Esophagus squamous epithelium (tissue), 5 donors: ENCODE data around the gene TRA2B. TPM values are rescaled to one million over a fixed set of nuclear protein-coding genes. Genes with fewer than 3 reads are reported as not detected.

Source experiments
- DNase-seq: peaks from one replicate; lab custom pipeline; 2025; lab: John Stamatoyannopoulos, UW
- H3K27ac ChIP-seq, 4 donors: fragments of 200-600 bp; sonication (generic); one replicate each; pipeline ENCODE4 v1.5.1; 2016 to 2019; ENCODE audit warnings: mild to moderate bottlenecking in 1 of 4
- H3K27me3 ChIP-seq, 4 donors: fragments of 200-600 bp; sonication (generic); 1 replicate in 3 of 4; 2 replicates in 1 of 4; pipeline versions ENCODE4 v1.5.1 to v1.6.0; 2017 to 2021; ENCODE audit warnings: antibody characterized with exemption in 1 of 4
- H3K36me3 ChIP-seq, 3 donors: fragments of 200-600 bp; sonication (generic); one replicate each; pipeline ENCODE4 v1.5.1; 2016 to 2019
- H3K4me1 ChIP-seq, 3 donors: fragments of 200-600 bp; sonication (generic); one replicate each; pipeline ENCODE4 v1.5.1; 2017 to 2019
- H3K4me3 ChIP-seq, 4 donors: fragments of 200-600 bp; sonication (generic); 1 replicate in 3 of 4; 2 replicates in 1 of 4; pipeline ENCODE4 v1.5.1; 2016 to 2019; ENCODE audit warnings: mild to moderate bottlenecking in 2 of 4, moderate library complexity in 1 of 4
- H3K9me3 ChIP-seq, 3 donors: fragments of 200-600 bp; sonication (generic); one replicate each; pipeline ENCODE4 v1.5.1; 2016 to 2019
- POLR2A ChIP-seq, 4 donors: fragments of 450-650 bp; IDR thresholded peaks; one replicate each; pipeline ENCODE4 v1.6.1; 2017; ENCODE audit warnings: antibody characterized with exemption in 4 of 4, mild to moderate bottlenecking in 4 of 4, moderate library complexity in 3 of 4
- WGBS, 2 donors: methylation state at CpG; one replicate each; pipeline ENCODE4 v1.1.5; 2018; 5-methylcytosine and 5-hydroxymethylcytosine counted together
- intact Hi-C: fragments of 100-400 bp; cut with DNase I; formaldehyde crosslinking; loops from one replicate; pipeline ENCODE4 v1.15.0; 2022
- total RNA-seq, 4 donors: library from RNA; depleted of rRNA; stranded (reverse); fragments of >200 nt; gene quantifications; one replicate each; pipeline ENCODE4 v1.1.0, GENCODE V29; 2016
- TF ChIP-seq, protein P1 (sequence below), 6 experiments: fragments of 450-650 bp in 4 of 6; fragments of 200-600 bp in 2 of 6; sonication (generic) in 2 of 6; IDR thresholded peaks; one replicate each; pipeline ENCODE4 v1.5.1; 2016 to 2019; ENCODE audit warnings: antibody characterized with exemption in 6 of 6, mild to moderate bottlenecking in 4 of 6, moderate library complexity in 4 of 6
- donor health status: DM: yes; HTN: yes; CAD: no.

The TRA2B gene
- total RNA-seq, 4 donors from 2014 or later: 83.3 to 396 (median 171) TPM

DNA sequence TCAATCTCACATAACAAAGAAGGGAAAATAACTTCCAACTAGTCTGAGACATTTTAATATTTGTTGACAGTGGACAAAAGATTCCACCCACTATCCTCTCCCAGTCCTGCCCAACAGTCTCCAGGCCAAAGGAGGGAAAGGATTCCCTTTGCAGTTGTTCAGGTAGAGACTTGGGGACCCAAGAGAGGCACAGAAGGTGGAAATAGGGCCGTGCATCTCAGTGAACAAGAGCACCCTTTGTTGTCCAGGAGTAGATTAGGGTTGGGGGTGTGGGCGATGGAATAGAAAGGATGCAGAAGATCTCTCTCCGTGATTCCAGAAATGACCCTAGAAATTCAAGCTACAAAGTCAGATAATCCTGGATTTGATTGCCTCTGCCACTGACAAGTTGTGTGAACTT is 44.8 kb upstream of the TRA2B start:
- intact Hi-C loops: loop anchor here (5.0 to 10.0 kb wide), 3 partner anchors 260 to 562 kb away; partner anchors contain the start of gene CRYGS
- DNase-seq: no peak
- TF ChIP-seq, protein P1, sequence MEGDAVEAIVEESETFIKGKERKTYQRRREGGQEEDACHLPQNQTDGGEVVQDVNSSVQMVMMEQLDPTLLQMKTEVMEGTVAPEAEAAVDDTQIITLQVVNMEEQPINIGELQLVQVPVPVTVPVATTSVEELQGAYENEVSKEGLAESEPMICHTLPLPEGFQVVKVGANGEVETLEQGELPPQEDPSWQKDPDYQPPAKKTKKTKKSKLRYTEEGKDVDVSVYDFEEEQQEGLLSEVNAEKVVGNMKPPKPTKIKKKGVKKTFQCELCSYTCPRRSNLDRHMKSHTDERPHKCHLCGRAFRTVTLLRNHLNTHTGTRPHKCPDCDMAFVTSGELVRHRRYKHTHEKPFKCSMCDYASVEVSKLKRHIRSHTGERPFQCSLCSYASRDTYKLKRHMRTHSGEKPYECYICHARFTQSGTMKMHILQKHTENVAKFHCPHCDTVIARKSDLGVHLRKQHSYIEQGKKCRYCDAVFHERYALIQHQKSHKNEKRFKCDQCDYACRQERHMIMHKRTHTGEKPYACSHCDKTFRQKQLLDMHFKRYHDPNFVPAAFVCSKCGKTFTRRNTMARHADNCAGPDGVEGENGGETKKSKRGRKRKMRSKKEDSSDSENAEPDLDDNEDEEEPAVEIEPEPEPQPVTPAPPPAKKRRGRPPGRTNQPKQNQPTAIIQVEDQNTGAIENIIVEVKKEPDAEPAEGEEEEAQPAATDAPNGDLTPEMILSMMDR (IDR thresholded peaks at IDR 0.05): no peak
- TF ChIP-seq POLR2A (IDR thresholded peaks at IDR 0.05): no peak
- H3K9me3 ChIP-seq: no peaks in the 10 kb centered on the region
- H3K4me1 ChIP-seq: peaks cover 0 to 15% (median 11%) of the 10 kb centered on the region in 3 donors
- 63 to 70% methylated on average over 3 of the region's 3 CpGs for WGBS, 2 donors
- no peak overlapping the region for H3K27ac ChIP-seq
- peaks cover 0 to 16% (median 2%) of the 10 kb centered on the region in 4 donors for H3K27me3 ChIP-seq
- no peak overlapping the region for H3K4me3 ChIP-seq
- H3K36me3 ChIP-seq: peaks cover 0 to 10% (median 0%) of the 10 kb centered on the region in 3 donors

DNA sequence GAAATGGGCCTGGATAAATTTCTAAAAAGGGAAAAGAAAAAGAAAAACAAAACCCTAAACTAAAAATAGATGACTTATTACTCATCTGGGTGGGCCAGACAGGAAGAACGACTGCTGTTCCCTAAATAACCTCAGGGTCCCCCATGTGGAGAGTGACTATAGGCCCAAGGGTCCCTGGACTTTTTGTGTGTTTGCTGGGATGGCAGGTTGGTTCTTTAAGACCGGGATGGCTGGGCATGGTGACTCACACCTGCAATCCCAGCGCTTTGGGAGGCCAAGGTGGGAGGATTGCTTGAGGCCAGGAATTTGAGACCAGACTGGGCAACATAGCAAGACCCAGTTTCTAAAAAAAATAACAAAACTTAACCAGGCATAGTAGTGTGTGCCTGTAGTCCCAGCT is 43.8 kb upstream of the TRA2B start:
- peaks cover 0 to 16% (median 2%) of the 10 kb centered on the region in 4 donors for H3K27me3 ChIP-seq
- no peak overlapping the region for H3K4me3 ChIP-seq
- no peak for TF ChIP-seq POLR2A (IDR thresholded peaks at IDR 0.05)
- TF ChIP-seq, protein P1 (IDR thresholded peaks at IDR 0.05): no peak
- no peaks in the 10 kb centered on the region for H3K9me3 ChIP-seq
- no peak overlapping the region for H3K27ac ChIP-seq
- intact Hi-C loops: loop anchor here (5.0 to 10.0 kb wide), 3 partner anchors 261 to 563 kb away; partner anchors contain the start of gene CRYGS
- no peak for DNase-seq
- peaks cover 0 to 15% (median 11%) of the 10 kb centered on the region in 3 donors for H3K4me1 ChIP-seq
- 40 to 58% methylated on average over 3 of the region's 3 CpGs for WGBS, 2 donors
- peaks cover 0 to 10% (median 0%) of the 10 kb centered on the region in 3 donors for H3K36me3 ChIP-seq

DNA sequence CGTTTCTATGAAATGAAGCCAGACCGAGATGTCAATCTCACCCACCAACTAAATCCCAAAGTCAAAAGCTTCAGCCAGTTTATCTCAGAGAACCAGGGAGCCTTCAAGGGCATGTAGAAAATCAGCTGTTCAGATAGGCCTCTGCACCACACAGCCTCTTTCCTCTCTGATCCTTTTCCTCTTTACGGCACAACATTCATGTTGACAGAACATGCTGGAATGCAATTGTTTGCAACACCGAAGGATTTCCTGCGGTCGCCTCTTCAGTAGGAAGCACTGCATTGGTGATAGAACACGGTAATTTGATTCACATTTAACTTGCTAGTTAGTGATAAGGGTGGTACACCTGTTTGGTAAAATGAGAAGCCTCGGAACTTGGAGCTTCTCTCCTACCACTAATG is 41.9 kb upstream of the TRA2B start:
- Histone ChIP-seq H3K4me3 (no peak overlapping the region), H3K27me3 (peaks cover 0 to 16% (median 2%) of the 10 kb centered on the region in 4 donors), H3K27ac (no peak overlapping the region), H3K4me1 (peaks cover 0 to 14% (median 11%) of the 10 kb centered on the region in 3 donors), H3K9me3 (no peaks in the 10 kb centered on the region), H3K36me3 (peaks cover 0 to 27% (median 0%) of the 10 kb centered on the region in 3 donors)
- intact Hi-C loops: loop anchor here (5.0 to 10.0 kb wide), 3 partner anchors 263 to 565 kb away; partner anchors contain the start of gene CRYGS
- WGBS, 2 donors: 71 to 78% methylated on average over 8 of the region's 8 CpGs
- TF ChIP-seq, protein P1 (IDR thresholded peaks at IDR 0.05): no peak
- TF ChIP-seq POLR2A (IDR thresholded peaks at IDR 0.05): no peak
- no peak for DNase-seq

DNA sequence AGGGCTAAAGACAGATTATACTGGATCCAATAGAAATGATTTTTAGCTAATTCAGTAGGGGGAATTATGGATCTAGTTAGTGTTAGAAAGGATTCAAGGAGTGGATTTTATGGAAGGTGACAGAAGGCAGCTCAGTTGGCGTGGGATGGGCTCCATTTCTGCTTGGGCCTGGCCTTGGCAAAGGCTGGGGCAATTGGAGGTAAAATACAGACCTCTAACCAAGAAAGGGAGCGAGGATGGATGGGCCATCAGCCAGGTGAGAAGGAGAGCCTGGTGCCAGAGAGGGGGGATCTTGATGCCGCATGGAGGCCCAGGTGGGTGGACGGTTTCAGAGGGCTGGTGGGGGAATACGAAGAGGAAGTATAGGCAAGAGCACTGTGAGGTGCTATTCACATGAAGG is 40.7 kb upstream of the TRA2B start:
- H3K27me3 ChIP-seq: peaks cover 0 to 10% (median 0%) of the 10 kb centered on the region in 4 donors
- 73 to 75% methylated on average over 5 of the region's 5 CpGs for WGBS, 2 donors
- no peak overlapping the region for H3K27ac ChIP-seq
- intact Hi-C loops: no loop called here
- DNase-seq: no peak
- peaks cover 0 to 3% (median under 1%) of the 10 kb centered on the region in 3 donors for H3K4me1 ChIP-seq
- peaks cover 0 to 27% (median 0%) of the 10 kb centered on the region in 3 donors for H3K36me3 ChIP-seq
- H3K4me3 ChIP-seq: no peak overlapping the region
- TF ChIP-seq POLR2A (IDR thresholded peaks at IDR 0.05): no peak
- TF ChIP-seq, protein P1 (IDR thresholded peaks at IDR 0.05): no peak
- no peaks in the 10 kb centered on the region for H3K9me3 ChIP-seq

DNA sequence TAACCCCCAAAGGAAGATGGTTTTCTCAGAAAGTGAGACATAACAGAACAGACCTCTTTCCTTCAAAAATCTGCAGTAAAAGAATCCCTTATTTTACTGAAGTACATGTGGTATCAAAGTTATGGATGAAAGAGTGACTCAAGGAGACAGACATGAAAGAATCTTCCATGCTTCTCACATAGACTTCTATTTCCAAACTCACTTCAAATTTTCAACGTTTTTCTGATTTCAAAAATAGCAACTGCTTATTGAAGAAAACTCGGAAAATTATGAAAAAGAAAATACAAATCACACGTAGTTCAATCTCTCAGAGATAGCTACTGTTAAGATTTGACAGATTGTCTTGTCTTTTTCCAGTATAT is 39.8 kb upstream of the TRA2B start:
- H3K4me1 ChIP-seq: no peaks in the 10 kb centered on the region
- H3K36me3 ChIP-seq: peaks cover 0 to 34% (median 7%) of the 10 kb centered on the region in 3 donors
- 32 to 49% methylated on average over 3 of the region's 3 CpGs for WGBS, 2 donors
- H3K9me3 ChIP-seq: no peaks in the 10 kb centered on the region
- H3K4me3 ChIP-seq: no peak overlapping the region
- intact Hi-C loops: no loop called here
- peaks cover 0 to 3% (median 0%) of the 10 kb centered on the region in 4 donors for H3K27me3 ChIP-seq
- H3K27ac ChIP-seq: no peak overlapping the region
- no peak for DNase-seq
- no peak for TF ChIP-seq POLR2A (IDR thresholded peaks at IDR 0.05)
- TF ChIP-seq, protein P1 (IDR thresholded peaks at IDR 0.05): peak in 1 of 6 experiments; percentile 2
